LoVo (cell line): ENCODE data around the gene ERFL.
"Not testable (repeated sequence)": the region's sequence is repeated elsewhere in the genome, so short reads cannot be mapped to it uniquely, and the experiment has no call there.

Source experiments
- DNase-seq: peaks from one replicate; pipeline ENCODE4 v3.0.0-alpha.2; 2016; ENCODE audit warnings: low spot score

ERFL gene

GRCh38 chr19:41941410-41942202, 13.4 kb upstream of the ERFL start:
- DNase-seq: no peak

- no peak for DNase-seq
These were observed 12.6 kb upstream of the ERFL start for GRCh38 chr19:41940731-41941409.

- no peak for DNase-seq
These were observed 11.8 kb upstream of the ERFL start for GRCh38 chr19:41939861-41940730.

- DNase-seq: not testable (repeated sequence)
These were observed 11.0 kb upstream of the ERFL start for GRCh38 chr19:41939209-41939608.

- DNase-seq: no peak
These were observed 9.5 kb upstream of the ERFL start for GRCh38 chr19:41937525-41938468.

GRCh38 chr19:41936961-41937360, 8.7 kb upstream of the ERFL start:
- DNase-seq: no peak

- no peak for DNase-seq
These were observed 8.2 kb upstream of the ERFL start for GRCh38 chr19:41936416-41936850.

GRCh38 chr19:41935760-41936415, 7.6 kb upstream of the ERFL start:
- DNase-seq: no peak

- DNase-seq: peak; percentile 63
These were observed 6.7 kb upstream of the ERFL start for GRCh38 chr19:41934849-41935374.

GRCh38 chr19:41933693-41934426, 5.6 kb upstream of the ERFL start:
- DNase-seq: no peak

- DNase-seq: no peak
These were observed 4.6 kb upstream of the ERFL start for GRCh38 chr19:41932720-41933332.

- DNase-seq: no peak
These were observed 4.0 kb upstream of the ERFL start for GRCh38 chr19:41932259-41932719.

- no peak for DNase-seq
These were observed 2.8 kb upstream of the ERFL start for GRCh38 chr19:41930926-41931592.

- no peak for DNase-seq
These were observed 2.1 kb upstream of the ERFL start for GRCh38 chr19:41930322-41930722.

- DNase-seq: no peak
These were observed 1.4 kb upstream of the ERFL start for GRCh38 chr19:41929536-41930071.

- DNase-seq: no peak
These were observed 696 bp upstream of the ERFL start for GRCh38 chr19:41928754-41929535.

GRCh38 chr19:41927497-41928192, 604 bp downstream of the ERFL start:
- no peak for DNase-seq
